ENCODE results near the gene MBTPS2. TPM values are rescaled to one million over a fixed set of nuclear protein-coding genes. Genes with fewer than 3 reads are reported as not detected.

The MBTPS2 gene
- total RNA-seq, 1 experiment from 2014 or later: 29.7 TPM

- H3K36me3 Mint-ChIP-seq (ENCODE audit: insufficient read depth, unreplicated experiment): peaks cover 8% of the 10 kb centered on the region
- peaks cover 51% of the 10 kb centered on the region for H3K4me1 Mint-ChIP-seq (ENCODE audit: low read depth, unreplicated experiment)
- intact Hi-C loops (cut with micrococcal nuclease; ENCODE audit: unreplicated experiment): no loop called here
Measured at GRCh38 chrX:21802054-21802670, 37.3 kb upstream of the MBTPS2 start.

DNA sequence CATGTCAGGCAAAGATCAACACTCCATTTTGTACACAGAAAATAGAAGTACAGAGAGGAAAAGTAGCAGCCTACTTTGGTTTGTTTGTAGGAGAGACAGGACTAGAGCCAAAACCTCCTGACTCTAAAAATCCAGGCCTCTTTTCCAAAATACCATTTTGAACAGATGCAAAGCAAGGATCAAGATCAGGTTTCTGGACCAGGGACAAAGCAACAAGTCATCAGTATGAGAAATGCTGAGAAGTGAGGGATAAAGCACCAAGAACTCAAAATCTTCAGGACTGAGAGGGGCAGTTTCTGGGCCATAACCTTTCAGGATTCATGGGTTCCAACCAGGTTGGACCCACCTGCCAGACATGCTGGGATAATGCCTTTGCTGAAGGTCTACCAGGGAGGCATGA lies 36.6 kb upstream of the MBTPS2 start:
- intact Hi-C loops (cut with micrococcal nuclease; ENCODE audit: unreplicated experiment): no loop called here
- Mint-ChIP-seq H3K36me3 (ENCODE audit: insufficient read depth, unreplicated experiment) (peaks cover 8% of the 10 kb centered on the region), H3K27ac (ENCODE audit: unreplicated experiment) (peak overlapping the region; percentile 42), H3K4me1 (ENCODE audit: low read depth, unreplicated experiment) (peaks cover 44% of the 10 kb centered on the region), H3K9me3 (ENCODE audit: low read depth, unreplicated experiment) (no peaks in the 10 kb centered on the region), H3K4me3 (ENCODE audit: low read depth, unreplicated experiment) (no peak overlapping the region), H3K27me3 (ENCODE audit: unreplicated experiment) (no peaks in the 10 kb centered on the region)
- no TSS peak for BruUV-seq (replicated peaks)
- CTCF ChIA-PET: no interaction called here
- DNase-seq: no peak
- TF ChIP-seq, protein P1, sequence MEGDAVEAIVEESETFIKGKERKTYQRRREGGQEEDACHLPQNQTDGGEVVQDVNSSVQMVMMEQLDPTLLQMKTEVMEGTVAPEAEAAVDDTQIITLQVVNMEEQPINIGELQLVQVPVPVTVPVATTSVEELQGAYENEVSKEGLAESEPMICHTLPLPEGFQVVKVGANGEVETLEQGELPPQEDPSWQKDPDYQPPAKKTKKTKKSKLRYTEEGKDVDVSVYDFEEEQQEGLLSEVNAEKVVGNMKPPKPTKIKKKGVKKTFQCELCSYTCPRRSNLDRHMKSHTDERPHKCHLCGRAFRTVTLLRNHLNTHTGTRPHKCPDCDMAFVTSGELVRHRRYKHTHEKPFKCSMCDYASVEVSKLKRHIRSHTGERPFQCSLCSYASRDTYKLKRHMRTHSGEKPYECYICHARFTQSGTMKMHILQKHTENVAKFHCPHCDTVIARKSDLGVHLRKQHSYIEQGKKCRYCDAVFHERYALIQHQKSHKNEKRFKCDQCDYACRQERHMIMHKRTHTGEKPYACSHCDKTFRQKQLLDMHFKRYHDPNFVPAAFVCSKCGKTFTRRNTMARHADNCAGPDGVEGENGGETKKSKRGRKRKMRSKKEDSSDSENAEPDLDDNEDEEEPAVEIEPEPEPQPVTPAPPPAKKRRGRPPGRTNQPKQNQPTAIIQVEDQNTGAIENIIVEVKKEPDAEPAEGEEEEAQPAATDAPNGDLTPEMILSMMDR (IDR thresholded peaks at IDR 0.05; ENCODE audit: unreplicated experiment): no peak

More at GRCh38 chrX:21802054-21802670, 37.3 kb upstream of the MBTPS2 start:
- no peak for DNase-seq
- TF ChIP-seq, protein P1 (IDR thresholded peaks at IDR 0.05; ENCODE audit: unreplicated experiment): no peak
- Mint-ChIP-seq H3K9me3 (ENCODE audit: low read depth, unreplicated experiment) (no peaks in the 10 kb centered on the region), H3K27ac (ENCODE audit: unreplicated experiment) (no peak overlapping the region), H3K27me3 (ENCODE audit: unreplicated experiment) (no peaks in the 10 kb centered on the region), H3K4me3 (ENCODE audit: low read depth, unreplicated experiment) (no peak overlapping the region)
- CTCF ChIA-PET: no interaction called here
- BruUV-seq (replicated peaks): no TSS peak

DNA sequence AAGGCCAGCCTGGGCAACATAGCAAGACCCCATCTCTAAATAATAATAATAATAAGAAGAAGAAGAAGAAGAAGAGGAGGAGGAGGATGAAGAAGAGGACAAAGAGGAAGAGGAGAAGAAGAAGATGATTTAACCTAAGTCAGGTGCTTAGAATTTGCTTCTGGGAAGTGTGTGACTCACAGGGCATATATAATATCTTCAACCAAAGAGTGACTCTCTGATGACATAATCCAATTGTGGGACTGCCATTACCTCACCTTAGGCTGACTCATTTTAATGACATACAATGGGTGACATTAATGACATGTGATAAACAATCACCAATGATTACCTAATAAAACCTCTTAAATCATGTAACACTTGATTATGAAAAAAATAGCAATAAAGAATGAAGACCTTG lies 32.7 kb upstream of the MBTPS2 start:
- CTCF ChIA-PET: no interaction called here
- intact Hi-C loops (cut with micrococcal nuclease; ENCODE audit: unreplicated experiment): no loop called here
- Mint-ChIP-seq H3K4me1 (ENCODE audit: low read depth, unreplicated experiment) (peaks cover 10% of the 10 kb centered on the region), H3K27ac (ENCODE audit: unreplicated experiment) (no peak overlapping the region), H3K9me3 (ENCODE audit: low read depth, unreplicated experiment) (peaks cover 2% of the 10 kb centered on the region), H3K4me3 (ENCODE audit: low read depth, unreplicated experiment) (no peak overlapping the region), H3K27me3 (ENCODE audit: unreplicated experiment) (no peaks in the 10 kb centered on the region), H3K36me3 (ENCODE audit: insufficient read depth, unreplicated experiment) (no peaks in the 10 kb centered on the region)
- BruUV-seq (replicated peaks): no TSS peak
- TF ChIP-seq, protein P1 (IDR thresholded peaks at IDR 0.05; ENCODE audit: unreplicated experiment): no peak
- no peak for DNase-seq

GRCh38 chrX:21811832-21812231 lies 27.6 kb upstream of the MBTPS2 start:
- intact Hi-C loops (cut with micrococcal nuclease; ENCODE audit: unreplicated experiment): no loop called here
- H3K4me3 Mint-ChIP-seq (ENCODE audit: low read depth, unreplicated experiment): no peak overlapping the region
- CTCF ChIA-PET: interaction anchor here (0.6 to 0.9 kb wide), 2 partner anchors 19 to 24 kb away, joined by 3 to 5 read pairs; no protein-coding TSS in a partner anchor
- DNase-seq: no peak
- H3K9me3 Mint-ChIP-seq (ENCODE audit: low read depth, unreplicated experiment): peaks cover 2% of the 10 kb centered on the region
- H3K4me1 Mint-ChIP-seq (ENCODE audit: low read depth, unreplicated experiment): peaks cover 25% of the 10 kb centered on the region
- TF ChIP-seq, protein P1 (IDR thresholded peaks at IDR 0.05; ENCODE audit: unreplicated experiment): no peak
- no peak overlapping the region for H3K27ac Mint-ChIP-seq (ENCODE audit: unreplicated experiment)
- no peaks in the 10 kb centered on the region for H3K27me3 Mint-ChIP-seq (ENCODE audit: unreplicated experiment)
- BruUV-seq (replicated peaks): no TSS peak
- no peaks in the 10 kb centered on the region for H3K36me3 Mint-ChIP-seq (ENCODE audit: insufficient read depth, unreplicated experiment)

Measured in Calu3 (cell line).